Colonic mucosa (tissue), 4 donors: Measurements from ENCODE around the gene POU2F1. TPM values are rescaled to one million over a fixed set of nuclear protein-coding genes. Genes with fewer than 3 reads are reported as not detected.

ENCODE experiments used
- DNase-seq: peaks from one replicate; pipeline ENCODE4 v3.0.0-alpha.2; 2020
- H3K27ac ChIP-seq: fragments of 200-600 bp; one replicate; pipeline ENCODE4 v1.8.0; 2021
- H3K27me3 ChIP-seq: fragments of 200-600 bp; one replicate; pipeline ENCODE4 v1.8.0; 2021
- H3K36me3 ChIP-seq: fragments of 200-600 bp; one replicate; pipeline ENCODE4 v1.8.0; 2021
- H3K4me1 ChIP-seq: fragments of 200-600 bp; one replicate; pipeline ENCODE4 v1.8.0; 2021; ENCODE audit warnings: mild to moderate bottlenecking
- H3K4me3 ChIP-seq: fragments of 200-600 bp; one replicate; pipeline ENCODE4 v1.8.0; 2021
- H3K9ac ChIP-seq, 2 donors: one replicate each; pipeline ENCODE4 v1.7.0; 2013; ENCODE audit warnings: control low read depth in 2 of 2, low read depth in 2 of 2, low read length in 2 of 2
- H3K9me3 ChIP-seq: fragments of 200-600 bp; one replicate; pipeline ENCODE4 v1.8.0; 2021
- CTCF ChIP-seq: fragments of 200-600 bp; IDR thresholded peaks from one replicate; pipeline ENCODE4 v1.8.0; 2022; ENCODE audit warnings: antibody characterized with exemption, mild to moderate bottlenecking
- intact Hi-C: fragments of 100-400 bp; cut with DNase I; formaldehyde crosslinking; loops from one replicate; pipeline ENCODE4 v1.14.1; 2022
- total RNA-seq, 2 donors: library from RNA; stranded (reverse); fragmentation: NEBNext Ultra II Directional in 1 of 2; extraction: Animal tissue kit (Norgen Biotek cat#: 25700) in 1 of 2; gene quantifications; one replicate each; pipeline ENCODE4 v1.2.1, GENCODE V29; 2021
- donor health status: healthy.
- donor health status: DM: no; HTN: no; CAD: no.
- donor health status: DM: no; HTN: no; CAD: no.

The POU2F1 gene
- total RNA-seq, 2 donors from 2014 or later = 16.4 to 24.4 TPM

GRCh38 chr1:167273027-167273800 is 52.5 kb downstream of the POU2F1 start:
- H3K4me3 ChIP-seq = no peak overlapping the region
- intact Hi-C loops = no loop called here
- H3K9me3 ChIP-seq = no peaks in the 10 kb centered on the region
- no peaks in the 10 kb centered on the region for H3K36me3 ChIP-seq
- no peak overlapping the region for H3K9ac ChIP-seq
- H3K27ac ChIP-seq = no peak overlapping the region
- no peak for TF ChIP-seq CTCF
- H3K4me1 ChIP-seq = no peaks in the 10 kb centered on the region
- H3K27me3 ChIP-seq = no peaks in the 10 kb centered on the region
- DNase-seq = no peak

- no peak for DNase-seq
- Histone ChIP-seq H3K27me3 (no peaks in the 10 kb centered on the region), H3K4me3 (no peak overlapping the region), H3K27ac (no peak overlapping the region), H3K9me3 (no peaks in the 10 kb centered on the region), H3K9ac (no peak overlapping the region), H3K4me1 (no peaks in the 10 kb centered on the region), H3K36me3 (no peaks in the 10 kb centered on the region)
- intact Hi-C loops = no loop called here
- TF ChIP-seq CTCF = no peak
Measured at GRCh38 chr1:167274061-167274460, 53.4 kb downstream of the POU2F1 start.

GRCh38 chr1:167276969-167277368 is 56.3 kb downstream of the POU2F1 start:
- H3K36me3 ChIP-seq = no peaks in the 10 kb centered on the region
- intact Hi-C loops = no loop called here
- H3K9ac ChIP-seq = no peak overlapping the region
- DNase-seq = no peak
- no peak overlapping the region for H3K27ac ChIP-seq
- H3K4me1 ChIP-seq = no peaks in the 10 kb centered on the region
- no peak for TF ChIP-seq CTCF
- H3K4me3 ChIP-seq = no peak overlapping the region
- H3K27me3 ChIP-seq = no peaks in the 10 kb centered on the region
- H3K9me3 ChIP-seq = no peaks in the 10 kb centered on the region

- DNase-seq = no peak
- no peak overlapping the region for H3K9ac ChIP-seq
- no peaks in the 10 kb centered on the region for H3K4me1 ChIP-seq
- intact Hi-C loops = no loop called here
- H3K36me3 ChIP-seq = no peaks in the 10 kb centered on the region
- no peak overlapping the region for H3K27ac ChIP-seq
- no peaks in the 10 kb centered on the region for H3K27me3 ChIP-seq
- no peaks in the 10 kb centered on the region for H3K9me3 ChIP-seq
- TF ChIP-seq CTCF = no peak
- no peak overlapping the region for H3K4me3 ChIP-seq
Measured at GRCh38 chr1:167278497-167278896, 57.8 kb downstream of the POU2F1 start.

GRCh38 chr1:167280912-167281311 is 60.2 kb downstream of the POU2F1 start:
- intact Hi-C loops = no loop called here
- no peaks in the 10 kb centered on the region for H3K4me1 ChIP-seq
- H3K9me3 ChIP-seq = no peaks in the 10 kb centered on the region
- H3K27me3 ChIP-seq = no peaks in the 10 kb centered on the region
- H3K9ac ChIP-seq = no peak overlapping the region
- no peak for TF ChIP-seq CTCF
- no peaks in the 10 kb centered on the region for H3K36me3 ChIP-seq
- no peak overlapping the region for H3K27ac ChIP-seq
- H3K4me3 ChIP-seq = no peak overlapping the region
- no peak for DNase-seq
